ENCODE results near the gene C1S. TPM values are rescaled to one million over a fixed set of nuclear protein-coding genes. Genes with fewer than 3 reads are reported as not detected.
"Not testable (repeated sequence)": the region's sequence is repeated elsewhere in the genome, so short reads cannot be mapped to it uniquely, and the experiment has no call there.

The C1S gene
- total RNA-seq, 1 donor from 2014 or later: 142 TPM

GRCh38 chr12:7092986-7093460, 32.5 kb downstream of the C1S start:
- intact Hi-C loops (cut with DNase I): loop anchor here (5.0 kb wide), 1 partner anchor 36 kb away; no protein-coding TSS in a partner anchor
- DNase-seq (no peak), ATAC-seq (ENCODE audit: poor library complexity) (no peak)

GRCh38 chr12:7093486-7093885, 33.0 kb downstream of the C1S start:
- no peak for DNase-seq
- ATAC-seq (ENCODE audit: poor library complexity): no peak
- intact Hi-C loops (cut with DNase I): loop anchor here (5.0 kb wide), 1 partner anchor 36 kb away; no protein-coding TSS in a partner anchor

- no peak for DNase-seq
- no peak for ATAC-seq (ENCODE audit: poor library complexity)
- intact Hi-C loops (cut with DNase I): loop anchor here (5.0 kb wide), 1 partner anchor 37 kb away; no protein-coding TSS in a partner anchor
Observed at GRCh38 chr12:7093892-7094291, 33.4 kb downstream of the C1S start.

GRCh38 chr12:7096006-7096932, 35.8 kb downstream of the C1S start:
- no peak for DNase-seq
- intact Hi-C loops (cut with DNase I): no loop called here
- no peak for ATAC-seq (ENCODE audit: poor library complexity)

GRCh38 chr12:7096979-7097378, 36.5 kb downstream of the C1S start:
- intact Hi-C loops (cut with DNase I): no loop called here
- ATAC-seq (ENCODE audit: poor library complexity) (no peak), DNase-seq (no peak)

GRCh38 chr12:7099290-7099996, 38.9 kb downstream of the C1S start:
- intact Hi-C loops (cut with DNase I): no loop called here
- ATAC-seq (ENCODE audit: poor library complexity): no peak
- DNase-seq: no peak

GRCh38 chr12:7100239-7100638, 39.7 kb downstream of the C1S start:
- no peak for ATAC-seq (ENCODE audit: poor library complexity)
- DNase-seq: no peak
- intact Hi-C loops (cut with DNase I): no loop called here

- DNase-seq (no peak), ATAC-seq (ENCODE audit: poor library complexity) (no peak)
- intact Hi-C loops (cut with DNase I): no loop called here
Observed at GRCh38 chr12:7101047-7101693, 40.7 kb downstream of the C1S start.

- peak; percentile 41 for ATAC-seq (ENCODE audit: poor library complexity)
- intact Hi-C loops (cut with DNase I): no loop called here
- DNase-seq: peak; percentile 53
Observed at GRCh38 chr12:7101694-7102131, 41.2 kb downstream of the C1S start.

GRCh38 chr12:7102582-7102981, 42.1 kb downstream of the C1S start:
- ATAC-seq (ENCODE audit: poor library complexity) (no peak), DNase-seq (no peak)
- intact Hi-C loops (cut with DNase I): no loop called here

GRCh38 chr12:7103837-7104584, 43.5 kb downstream of the C1S start:
- intact Hi-C loops (cut with DNase I): no loop called here
- ATAC-seq (ENCODE audit: poor library complexity) (no peak), DNase-seq (no peak)

- intact Hi-C loops (cut with DNase I): no loop called here
- no peak for ATAC-seq (ENCODE audit: poor library complexity)
Observed at GRCh38 chr12:7106082-7106481, 45.6 kb downstream of the C1S start.

GRCh38 chr12:7107181-7107580, 46.7 kb downstream of the C1S start:
- ATAC-seq (ENCODE audit: poor library complexity); DNase-seq; intact Hi-C loops (cut with DNase I): not testable (repeated sequence)

More at GRCh38 chr12:7106082-7106481, 45.6 kb downstream of the C1S start:
- DNase-seq: no peak

GRCh38 chr12:7107636-7108002, 47.1 kb downstream of the C1S start:
- DNase-seq: no peak
- ATAC-seq (ENCODE audit: poor library complexity): peak; percentile 14
- intact Hi-C loops (cut with DNase I): no loop called here

GRCh38 chr12:7108003-7108795, 47.7 kb downstream of the C1S start:
- intact Hi-C loops (cut with DNase I): no loop called here

GRCh38 chr12:7108796-7109571, 48.5 kb downstream of the C1S start, which contains the start of gene C1RL:
TSS of gene C1RL (minus strand) at chr12:7109214. CDS start at chr12:7109180, 34 bp downstream.
- intact Hi-C loops (cut with DNase I): no loop called here
- peak; percentile 95 for DNase-seq
- peak; percentile 86 for ATAC-seq (ENCODE audit: poor library complexity)

More at GRCh38 chr12:7108003-7108795, 47.7 kb downstream of the C1S start:
- ATAC-seq (ENCODE audit: poor library complexity) (peak; percentile 85), DNase-seq (peak; percentile 87)

GRCh38 chr12:7109572-7109920, 49.0 kb downstream of the C1S start:
- intact Hi-C loops (cut with DNase I): no loop called here
- DNase-seq (no peak), ATAC-seq (ENCODE audit: poor library complexity) (no peak)

Data from Right ventricle myocardium superior (tissue), 1 donor.